Activated CD8-positive, alpha-beta memory T cell treated with anti-CD3 and anti-CD28 coated beads for 48 hours (primary cell): Measurements from ENCODE around the gene WARS2.

ENCODE experiments used
- DNase-seq, 3 experiments: peaks; one replicate each; pipeline ENCODE4 v3.0.0-alpha.2; 2020; ENCODE audit warnings: low read depth in 2 of 3, low spot score in 2 of 3

Gene WARS2

GRCh38 chr1:119084798-119085197 lies 55.7 kb downstream of the WARS2 start:
- no peak for DNase-seq

GRCh38 chr1:119083980-119084379 lies 56.5 kb downstream of the WARS2 start:
- no peak for DNase-seq

GRCh38 chr1:119083479-119083878 lies 57.0 kb downstream of the WARS2 start:
- no peak for DNase-seq

- no peak for DNase-seq
Observed at GRCh38 chr1:119081700-119082099, 58.8 kb downstream of the WARS2 start.

- no peak for DNase-seq
Observed at GRCh38 chr1:119081267-119081666, 59.2 kb downstream of the WARS2 start.

- DNase-seq = no peak
Observed at GRCh38 chr1:119080586-119080985, 59.9 kb downstream of the WARS2 start.

GRCh38 chr1:119079881-119080280 lies 60.6 kb downstream of the WARS2 start:
- DNase-seq = no peak

GRCh38 chr1:119075614-119076013 lies 64.8 kb downstream of the WARS2 start:
- no peak for DNase-seq

GRCh38 chr1:119071321-119071720 lies 69.1 kb downstream of the WARS2 start:
- no peak for DNase-seq

GRCh38 chr1:119069682-119070081 lies 70.8 kb downstream of the WARS2 start:
- no peak for DNase-seq

GRCh38 chr1:119068427-119068826 lies 72.0 kb downstream of the WARS2 start:
- no peak for DNase-seq

- DNase-seq = no peak
Observed at GRCh38 chr1:119061700-119062099, 78.8 kb downstream of the WARS2 start.

GRCh38 chr1:119055568-119055967 lies 84.9 kb downstream of the WARS2 start:
- DNase-seq = no peak

GRCh38 chr1:119053917-119054316 lies 86.5 kb downstream of the WARS2 start:
- no peak for DNase-seq

- no peak for DNase-seq
Observed at GRCh38 chr1:119052267-119052666, 88.2 kb downstream of the WARS2 start.

- no peak for DNase-seq
Observed at GRCh38 chr1:119048624-119049404, 91.6 kb downstream of the WARS2 start.

GRCh38 chr1:119046785-119047438 lies 93.5 kb downstream of the WARS2 start:
- no peak for DNase-seq

GRCh38 chr1:119046429-119046784 lies 94.0 kb downstream of the WARS2 start:
- no peak for DNase-seq

- no peak for DNase-seq
Observed at GRCh38 chr1:119045096-119045746, 95.2 kb downstream of the WARS2 start.

- no peak for DNase-seq
Observed at GRCh38 chr1:119040906-119041305, 99.5 kb downstream of the WARS2 start.

GRCh38 chr1:119040489-119040888 lies 100.0 kb downstream of the WARS2 start:
- no peak for DNase-seq

- DNase-seq = no peak
Observed at GRCh38 chr1:119038363-119038762, 102.1 kb downstream of the WARS2 start.
